GM19372 (cell line): Measurements from ENCODE around the gene MSL3B.

Experiments used
- ATAC-seq: cut with Tn5 transposase; IDR thresholded peaks from one replicate; pipeline ENCODE4 v1.9.1; 2021; ENCODE audit warnings: mild to moderate bottlenecking, low read depth, moderate library complexity; ENCODE audit not compliant: unreplicated experiment

MSL3B gene

GRCh38 chr2:233835230-233836186 lies 32.7 kb downstream of the MSL3B start:
- ATAC-seq = no peak

GRCh38 chr2:233833345-233833744 lies 34.8 kb downstream of the MSL3B start:
- ATAC-seq = no peak

- ATAC-seq = no peak
These were observed 35.3 kb downstream of the MSL3B start for GRCh38 chr2:233832869-233833311.

GRCh38 chr2:233832414-233832813 lies 35.8 kb downstream of the MSL3B start:
- no peak for ATAC-seq

GRCh38 chr2:233831861-233832260 lies 36.3 kb downstream of the MSL3B start:
- ATAC-seq = no peak

- no peak for ATAC-seq
These were observed 37.0 kb downstream of the MSL3B start for GRCh38 chr2:233831011-233831721.

- no peak for ATAC-seq
These were observed 37.9 kb downstream of the MSL3B start for GRCh38 chr2:233830111-233830802.

- ATAC-seq = no peak
These were observed 38.7 kb downstream of the MSL3B start for GRCh38 chr2:233829193-233830110.

- ATAC-seq = no peak
These were observed 39.5 kb downstream of the MSL3B start for GRCh38 chr2:233828546-233829192.

- ATAC-seq = no peak
These were observed 43.8 kb downstream of the MSL3B start for GRCh38 chr2:233824373-233824772.

- no peak for ATAC-seq
These were observed 44.5 kb downstream of the MSL3B start for GRCh38 chr2:233823731-233824121.

GRCh38 chr2:233822781-233823730 lies 45.1 kb downstream of the MSL3B start:
- ATAC-seq = no peak

- no peak for ATAC-seq
These were observed 46.0 kb downstream of the MSL3B start for GRCh38 chr2:233822101-233822771.

- no peak for ATAC-seq
These were observed 46.5 kb downstream of the MSL3B start for GRCh38 chr2:233821709-233822100.

- ATAC-seq = no peak
These were observed 47.0 kb downstream of the MSL3B start for GRCh38 chr2:233821196-233821595.

GRCh38 chr2:233820774-233821105 lies 47.4 kb downstream of the MSL3B start:
- ATAC-seq = no peak

GRCh38 chr2:233819884-233820773 lies 48.1 kb downstream of the MSL3B start:
- no peak for ATAC-seq
